Measurements from ENCODE around the gene NT5C3A.

NT5C3A gene

DNA sequence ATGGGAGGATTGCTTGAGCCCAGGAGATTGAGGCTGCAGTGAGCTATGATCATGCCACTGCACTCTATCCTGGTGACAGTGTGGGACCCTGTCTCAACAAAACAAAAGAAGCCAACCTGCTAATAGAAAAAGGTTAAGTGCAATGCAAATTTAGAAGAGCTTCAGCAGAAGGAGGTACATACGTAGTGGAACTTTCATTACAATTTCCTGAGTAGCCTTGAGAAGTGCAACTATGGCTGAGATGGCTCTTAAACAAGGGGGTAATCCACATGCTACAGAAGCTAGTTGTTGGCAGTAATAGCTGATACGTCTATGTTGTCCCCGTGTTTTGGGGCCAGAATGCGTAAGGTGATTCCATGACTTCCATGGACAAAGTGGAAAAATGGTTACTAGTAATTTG lies 10.7 kb upstream of the NT5C3A start:
- DNase-seq, result no peak

DNA sequence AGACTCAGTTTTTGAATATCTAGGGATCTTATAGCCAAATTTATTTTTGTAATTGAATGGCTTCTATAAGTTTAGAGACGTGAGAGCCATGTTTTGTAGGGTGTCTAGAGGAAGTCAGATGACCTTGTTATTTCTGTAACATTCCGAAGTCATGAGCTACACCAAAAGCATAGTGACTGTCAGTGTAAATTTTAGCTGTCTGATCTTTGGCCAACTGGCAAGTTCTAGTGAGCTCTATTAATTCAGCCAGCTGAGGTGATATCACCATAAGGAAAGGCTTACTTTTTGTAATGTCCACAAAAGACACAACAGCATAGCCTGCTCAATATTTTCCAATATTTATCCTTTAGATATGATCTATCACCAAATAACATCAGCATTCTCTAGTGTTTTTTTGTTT lies 9.9 kb upstream of the NT5C3A start:
- DNase-seq, result no peak

DNA sequence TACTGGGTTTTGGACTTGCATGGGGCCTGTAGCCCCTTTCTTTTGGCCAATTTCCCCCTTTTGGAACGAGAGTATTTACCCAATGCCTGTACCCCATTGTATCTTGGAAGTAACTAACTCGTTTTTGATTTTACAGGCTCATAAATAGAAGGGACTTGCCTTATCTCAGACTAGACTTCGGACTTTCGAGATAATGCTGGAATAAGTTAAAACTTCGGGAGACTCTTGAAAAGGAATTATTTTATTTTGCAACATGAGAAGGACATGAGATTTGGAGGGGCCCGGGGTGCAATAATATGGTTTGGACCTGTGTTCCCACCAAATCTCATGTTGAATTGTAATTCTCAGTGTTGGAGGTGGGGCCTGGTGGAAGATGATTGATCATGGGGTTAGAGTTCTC lies 8.3 kb upstream of the NT5C3A start:
- no peak for DNase-seq

DNA sequence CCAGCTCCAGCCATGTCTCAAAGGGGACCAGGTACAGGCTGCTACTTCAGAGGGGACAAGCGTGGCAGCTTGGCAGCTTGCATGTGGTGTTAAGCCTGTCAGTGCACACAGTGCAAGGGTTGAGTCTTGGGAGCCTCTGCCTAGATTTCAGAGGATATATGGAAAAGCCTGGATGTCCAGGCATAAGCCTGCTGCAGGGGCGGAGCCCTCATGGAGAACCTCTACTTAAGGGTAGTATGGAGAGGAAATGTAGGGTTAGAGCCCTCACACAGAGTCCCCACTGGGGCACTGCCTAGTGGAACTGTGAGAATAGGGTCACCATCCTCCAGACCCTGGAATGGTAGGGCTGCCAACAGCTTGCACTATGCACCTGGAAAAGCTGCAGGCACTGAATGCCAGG lies 7.7 kb upstream of the NT5C3A start:
- no peak for DNase-seq

DNA sequence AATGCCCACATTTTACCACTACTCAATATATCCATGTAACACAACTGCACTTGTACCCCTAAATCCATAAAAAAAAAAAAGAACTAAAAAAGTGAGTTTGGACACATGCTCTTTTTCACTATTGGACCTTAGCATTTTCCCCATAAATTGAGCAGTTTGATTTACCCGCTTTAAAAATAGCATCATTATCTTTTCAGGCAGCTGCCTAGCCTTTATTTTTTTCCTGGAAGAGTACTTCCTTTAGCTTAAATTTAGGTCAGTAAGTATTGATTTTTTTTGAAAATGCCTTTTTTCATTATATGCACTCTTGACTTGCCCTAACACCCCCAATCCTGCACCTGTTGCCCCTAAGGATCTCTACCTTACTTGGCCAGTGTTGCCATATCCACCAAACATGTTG lies 5.3 kb upstream of the NT5C3A start:
- no peak for DNase-seq

DNA sequence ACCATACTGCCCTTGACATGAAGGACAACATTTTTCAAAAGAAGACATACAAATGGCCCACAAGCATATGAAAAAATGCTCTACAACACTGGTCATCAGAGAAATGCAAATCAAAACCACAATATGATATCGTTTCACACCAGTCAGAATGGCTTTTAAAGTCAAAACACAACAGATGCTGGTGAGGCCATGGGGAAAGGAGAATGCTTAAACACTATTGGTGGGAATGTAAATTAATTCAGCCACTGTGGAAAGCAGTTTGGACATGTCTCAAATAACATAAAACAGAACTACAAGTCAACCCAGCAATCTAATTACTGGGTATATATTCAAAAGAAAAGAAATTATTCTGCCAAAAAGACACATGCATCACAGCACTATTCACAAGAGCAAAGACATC lies 4.2 kb upstream of the NT5C3A start:
- DNase-seq, result no peak

DNA sequence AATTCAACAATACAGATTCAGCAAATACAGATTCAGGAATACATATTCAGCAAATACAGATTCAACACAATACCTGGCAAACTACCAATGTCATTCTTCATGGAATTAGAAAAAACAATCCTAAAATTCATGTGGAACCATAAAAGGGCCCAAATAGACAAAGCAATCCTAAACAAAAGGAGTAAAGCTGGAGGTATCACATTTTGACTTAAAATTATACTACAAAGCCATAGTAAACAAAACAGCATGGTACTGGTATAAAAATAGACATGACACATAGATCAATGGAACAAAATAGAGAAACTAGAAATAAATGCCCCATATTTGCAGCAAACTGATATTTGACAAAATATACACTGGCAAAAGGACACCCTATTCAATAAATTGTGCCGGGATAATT lies 3.4 kb upstream of the NT5C3A start:
- no peak for DNase-seq

DNA sequence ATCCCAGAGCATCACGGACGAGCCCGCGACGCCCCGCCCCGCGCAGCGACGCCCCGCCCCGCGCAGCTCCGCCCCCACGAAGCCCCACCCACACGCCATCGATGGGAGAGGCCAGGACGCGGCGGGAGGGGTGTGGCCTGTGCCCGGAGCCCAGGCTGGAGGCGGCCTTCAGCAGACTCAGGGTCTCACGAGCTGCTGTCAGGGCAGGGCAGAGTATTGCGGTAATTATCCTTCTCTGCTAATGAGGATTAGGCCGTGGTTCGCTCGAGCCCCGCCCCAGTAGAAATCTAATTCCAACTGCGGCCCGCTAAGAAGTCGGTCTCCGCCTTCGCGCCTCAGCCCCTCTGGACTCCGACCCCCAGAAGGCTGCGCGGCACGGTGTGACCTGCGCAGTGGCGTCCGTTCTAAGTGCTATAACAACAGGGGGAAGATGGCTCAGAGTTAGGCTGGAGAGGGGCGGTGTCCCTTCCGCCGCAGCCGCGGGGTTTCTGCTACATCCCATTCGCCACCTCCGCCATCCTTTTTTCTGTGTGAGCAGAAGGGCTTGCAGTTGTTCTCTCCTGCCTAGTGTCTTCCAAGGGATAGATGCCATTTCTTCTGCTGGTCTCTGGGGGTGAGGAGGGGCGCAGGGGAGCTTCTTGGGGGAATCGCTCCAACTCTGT lies 337 bp upstream of the NT5C3A start:
- peak; percentile 94 for DNase-seq

DNA sequence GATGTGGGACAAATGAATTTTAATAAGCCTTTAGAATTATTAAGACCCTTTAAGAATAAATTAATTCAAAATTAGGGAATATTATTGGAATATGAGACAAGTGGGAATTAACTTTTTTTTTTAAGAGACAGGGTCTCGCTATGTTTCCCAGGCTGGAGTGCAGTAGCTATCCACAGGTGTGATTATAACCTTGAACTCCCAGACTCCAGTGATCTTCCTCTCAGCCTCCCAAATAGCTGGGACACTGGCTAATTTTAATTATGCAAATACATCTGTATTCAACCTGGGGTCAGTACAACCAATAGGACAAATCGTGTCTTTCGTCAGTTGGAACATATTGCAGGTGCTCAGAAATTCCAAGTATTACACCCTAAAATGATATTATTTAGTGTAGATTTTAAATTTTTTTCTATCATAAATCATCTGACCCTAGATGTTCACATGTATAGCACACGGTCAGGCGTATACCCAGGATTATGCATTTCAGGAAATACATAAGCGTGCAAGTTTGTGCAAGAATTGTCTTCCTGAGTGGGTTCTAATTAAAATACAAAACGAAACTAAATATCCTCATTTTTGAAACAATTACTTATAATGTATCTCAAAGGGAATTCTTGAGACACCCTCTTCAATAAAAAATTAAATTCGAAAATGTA lies 1.2 kb downstream of the NT5C3A start:
- no peak for DNase-seq

DNA sequence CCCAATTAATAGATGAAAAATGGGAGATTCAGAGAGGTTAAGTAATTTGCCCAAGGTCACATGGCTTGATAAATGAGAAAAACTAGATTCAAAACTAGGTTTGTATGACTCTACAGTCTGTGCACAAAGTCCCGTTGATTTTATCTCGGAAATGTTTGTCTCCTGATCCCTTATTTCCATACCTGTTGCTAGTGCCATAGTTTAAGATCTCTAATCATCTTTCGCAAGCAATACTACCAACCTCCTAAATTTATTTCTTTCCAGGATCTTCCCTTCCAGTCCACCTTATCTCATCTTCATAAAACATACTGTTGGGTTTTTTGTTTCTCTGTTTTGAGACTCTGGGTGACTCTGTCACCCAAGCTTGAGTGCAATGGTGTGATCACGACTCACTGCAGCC lies 2.9 kb downstream of the NT5C3A start:
- DNase-seq, result no peak

DNA sequence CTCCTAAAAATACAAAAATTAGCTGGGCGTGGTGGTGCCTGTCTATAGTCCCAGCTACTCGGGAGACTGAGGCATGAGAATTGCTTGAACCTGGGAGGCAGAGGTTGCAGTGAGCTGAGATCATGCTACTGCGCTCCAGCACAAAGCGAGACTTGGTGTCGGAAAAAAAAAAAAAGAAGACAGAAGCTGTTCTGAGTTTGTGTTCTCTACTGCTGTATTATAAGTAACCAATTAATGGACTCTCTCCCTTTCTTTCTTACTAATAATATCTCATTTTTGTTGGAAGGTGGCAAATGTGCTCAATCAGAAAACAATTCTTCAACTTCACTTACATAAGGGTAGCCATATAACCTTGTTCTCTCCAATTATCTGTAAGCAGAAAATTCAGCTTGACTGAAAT lies 7.4 kb downstream of the NT5C3A start:
- DNase-seq, result no peak

DNA sequence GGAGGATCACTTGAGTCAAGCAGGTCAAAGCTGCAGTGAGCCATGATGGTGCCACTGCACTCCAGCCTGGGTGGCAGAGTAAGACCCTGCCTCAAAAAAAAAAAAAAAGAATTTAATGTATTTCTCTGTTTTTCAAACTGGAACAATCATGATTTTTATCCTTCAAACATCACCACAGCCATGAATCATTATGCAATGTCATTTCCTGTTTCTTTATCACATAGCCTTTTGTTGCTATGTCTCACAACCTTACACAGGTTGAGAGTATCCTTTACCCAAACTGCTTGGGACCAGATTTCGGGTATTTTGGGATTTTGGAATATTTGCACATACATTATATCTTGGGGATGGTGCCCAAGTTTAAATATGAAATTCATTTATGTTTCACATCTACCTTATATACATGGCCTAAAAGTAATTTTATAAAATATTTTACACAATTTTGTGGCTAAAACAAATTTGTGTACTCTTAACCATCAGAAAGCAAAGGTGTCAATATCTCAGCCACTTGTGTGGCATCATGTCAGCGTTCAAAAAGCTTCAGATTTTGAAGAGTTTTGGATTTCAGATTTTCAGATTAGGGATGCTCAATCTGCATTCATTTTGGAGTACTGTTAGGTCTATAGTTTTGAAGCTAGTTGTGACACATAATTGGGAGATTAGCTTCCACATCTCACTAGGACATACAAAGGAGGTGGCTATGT lies 8.2 kb downstream of the NT5C3A start:
- peak; percentile 60 for DNase-seq

DNA sequence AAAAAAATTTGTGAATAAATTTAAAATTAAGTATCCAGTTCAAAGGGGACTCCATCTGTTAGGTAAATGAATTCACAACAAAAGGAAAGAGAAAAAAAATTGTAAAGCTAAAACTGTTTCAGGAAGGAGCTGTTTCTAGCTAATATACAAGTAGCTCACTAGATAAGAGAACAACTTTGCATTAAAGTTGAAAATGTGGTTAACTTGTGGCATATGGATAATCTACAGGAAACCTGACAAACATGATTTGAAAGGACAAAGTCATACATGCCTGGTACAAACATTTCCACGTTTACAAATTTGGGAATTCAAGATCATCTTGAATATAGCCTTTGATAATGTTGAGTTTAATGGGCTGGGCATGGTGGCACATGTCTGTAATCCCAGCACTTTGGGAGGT lies 8.9 kb downstream of the NT5C3A start:
- DNase-seq, result no peak

DNA sequence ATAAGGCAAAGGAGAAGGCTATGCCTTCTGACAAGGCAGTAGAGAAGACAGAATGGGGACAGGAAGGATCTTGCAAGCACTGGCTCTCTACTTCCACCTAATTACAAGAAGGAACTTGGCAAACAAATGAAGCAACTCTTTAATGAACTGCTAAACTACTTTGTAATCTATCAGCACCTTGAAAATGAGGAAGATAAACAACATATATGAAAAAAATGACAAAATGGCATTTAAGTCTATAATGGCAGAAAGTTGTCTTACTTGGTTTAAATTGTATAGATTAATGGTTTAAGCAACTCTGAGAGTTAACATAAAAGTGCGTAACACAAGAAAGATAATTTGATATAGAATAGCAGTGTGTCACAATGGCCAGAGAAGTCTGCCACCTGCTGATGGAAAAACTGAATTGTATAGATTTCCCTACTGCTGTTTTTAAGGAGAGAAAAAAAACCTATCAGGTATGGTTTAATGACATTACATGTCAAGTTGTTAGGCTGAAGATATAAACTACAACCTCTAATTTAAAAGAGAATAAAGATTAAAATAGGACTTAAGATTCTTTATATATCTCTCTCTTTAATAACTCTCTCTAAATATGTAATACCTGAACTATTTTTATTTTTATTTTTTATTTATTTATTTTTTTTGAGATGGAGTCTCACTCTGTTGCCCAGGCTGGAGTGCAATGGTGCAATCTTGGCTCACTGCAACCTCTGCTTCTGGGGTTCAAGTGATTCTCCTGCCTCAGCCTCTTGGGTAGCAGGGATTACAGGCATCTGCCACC lies 11.8 kb downstream of the NT5C3A start:
- peak; percentile 57 for DNase-seq

DNA sequence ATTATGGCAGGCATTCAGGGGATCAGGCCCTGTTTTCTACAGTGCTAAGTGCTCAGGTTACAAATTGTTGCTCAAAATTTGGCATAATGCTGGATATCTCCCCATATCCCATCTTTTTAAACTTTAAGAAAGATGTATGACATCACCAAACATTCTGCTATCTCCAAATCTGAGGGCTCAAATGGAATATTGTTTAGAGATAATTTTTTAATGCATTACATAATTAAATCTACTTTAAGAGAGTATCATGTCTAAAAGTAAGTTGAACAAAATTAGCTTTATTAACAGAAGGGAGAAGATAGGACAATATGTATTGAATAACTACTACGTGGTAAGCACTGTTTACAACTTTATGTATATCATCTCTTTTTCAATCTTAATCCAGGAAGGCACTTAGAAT lies 13.9 kb downstream of the NT5C3A start:
- no peak for DNase-seq

DNA sequence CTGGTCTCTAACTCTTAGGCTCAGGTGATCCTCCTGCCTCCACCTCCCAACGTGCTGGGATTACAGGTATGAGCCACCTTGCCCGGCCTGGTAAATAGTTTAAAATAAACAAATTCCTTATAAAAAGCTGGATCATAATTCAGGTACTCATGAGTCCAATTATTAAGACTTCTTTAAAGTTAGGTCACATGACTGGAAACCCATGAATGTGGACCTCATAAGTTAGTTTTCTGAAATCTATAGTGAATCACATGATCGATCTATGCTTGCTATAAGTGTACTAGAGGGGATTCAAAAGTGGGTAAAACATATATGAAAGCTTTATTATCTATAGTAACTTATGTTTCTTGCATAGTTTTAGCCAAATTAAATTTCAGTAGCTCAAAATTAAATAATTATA lies 14.3 kb downstream of the NT5C3A start:
- DNase-seq, result no peak

DNA sequence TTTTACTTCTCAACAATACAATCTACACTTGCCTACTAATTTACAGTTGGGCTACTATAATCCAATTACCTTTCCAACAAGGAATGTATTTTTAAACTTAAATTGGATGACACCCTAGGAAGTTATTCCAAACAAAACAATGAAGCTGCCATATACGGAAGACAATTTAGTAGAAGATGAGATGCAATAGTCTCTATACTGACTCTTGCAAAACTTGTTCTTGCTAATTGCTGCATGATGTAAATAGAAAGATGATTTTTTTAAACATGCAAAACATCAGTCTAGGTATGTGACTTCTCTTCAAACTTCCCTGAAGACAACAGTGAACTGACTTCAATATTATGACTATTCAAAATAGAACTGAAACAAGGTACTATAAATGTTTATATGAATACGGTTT lies 17.6 kb downstream of the NT5C3A start:
- no peak for DNase-seq

DNA sequence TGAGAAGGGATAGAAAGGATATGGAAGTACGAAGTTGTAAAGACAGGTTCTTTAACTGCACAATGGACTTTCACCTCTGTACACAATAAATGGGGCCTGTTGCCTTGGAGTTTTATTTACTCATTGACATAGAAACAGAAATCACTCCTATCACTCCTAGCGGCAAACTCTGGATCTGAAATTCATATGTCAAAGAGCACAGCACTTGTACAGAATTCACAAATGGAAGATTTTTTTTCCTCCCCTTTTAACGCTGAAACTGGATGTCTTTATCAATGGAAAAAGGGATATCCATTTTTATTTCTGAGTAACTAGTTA lies 18.2 kb downstream of the NT5C3A start:
- no peak for DNase-seq

DNA sequence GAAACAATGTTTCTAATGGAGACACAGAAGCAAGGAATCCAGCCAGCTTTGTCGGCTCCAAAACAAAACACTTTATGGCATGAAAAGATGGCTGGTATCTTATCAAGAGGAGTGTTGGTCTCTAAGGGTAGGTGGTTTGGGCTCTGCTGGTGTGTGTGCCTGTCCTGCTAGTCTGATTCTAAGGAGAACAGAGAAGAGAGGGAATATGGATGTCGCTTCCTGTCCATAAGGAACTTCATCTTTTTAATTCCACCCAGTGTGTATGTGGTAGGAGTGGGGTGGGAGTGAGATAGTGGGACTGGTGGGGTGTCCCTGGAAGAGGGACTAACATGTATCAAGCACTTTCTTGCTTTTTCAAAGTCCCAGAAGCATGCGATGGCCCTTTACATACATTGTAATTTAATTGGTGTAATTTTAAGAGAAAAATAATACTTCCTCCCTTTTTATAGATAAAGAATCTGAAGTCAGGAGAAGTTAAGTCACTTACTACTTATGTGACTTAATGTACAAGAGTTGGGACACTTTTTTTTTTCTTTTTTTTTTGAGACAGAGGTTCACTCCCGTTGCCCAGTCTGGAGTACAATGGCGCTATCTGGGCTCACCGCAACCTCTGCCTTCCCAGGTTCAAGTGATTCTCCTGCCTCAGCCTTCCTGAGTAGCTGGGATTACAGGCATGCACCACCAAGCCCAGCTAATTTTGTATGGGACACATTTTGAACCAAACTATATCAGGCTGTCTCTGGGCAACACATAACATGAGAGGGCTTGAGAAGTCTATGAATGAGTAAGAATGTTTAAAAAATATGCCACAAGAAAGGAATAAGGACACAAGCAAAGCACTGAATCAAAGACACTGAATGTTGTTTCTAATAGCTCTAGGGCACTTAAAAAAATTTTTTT lies 18.8 kb downstream of the NT5C3A start:
- no peak for DNase-seq

DNA sequence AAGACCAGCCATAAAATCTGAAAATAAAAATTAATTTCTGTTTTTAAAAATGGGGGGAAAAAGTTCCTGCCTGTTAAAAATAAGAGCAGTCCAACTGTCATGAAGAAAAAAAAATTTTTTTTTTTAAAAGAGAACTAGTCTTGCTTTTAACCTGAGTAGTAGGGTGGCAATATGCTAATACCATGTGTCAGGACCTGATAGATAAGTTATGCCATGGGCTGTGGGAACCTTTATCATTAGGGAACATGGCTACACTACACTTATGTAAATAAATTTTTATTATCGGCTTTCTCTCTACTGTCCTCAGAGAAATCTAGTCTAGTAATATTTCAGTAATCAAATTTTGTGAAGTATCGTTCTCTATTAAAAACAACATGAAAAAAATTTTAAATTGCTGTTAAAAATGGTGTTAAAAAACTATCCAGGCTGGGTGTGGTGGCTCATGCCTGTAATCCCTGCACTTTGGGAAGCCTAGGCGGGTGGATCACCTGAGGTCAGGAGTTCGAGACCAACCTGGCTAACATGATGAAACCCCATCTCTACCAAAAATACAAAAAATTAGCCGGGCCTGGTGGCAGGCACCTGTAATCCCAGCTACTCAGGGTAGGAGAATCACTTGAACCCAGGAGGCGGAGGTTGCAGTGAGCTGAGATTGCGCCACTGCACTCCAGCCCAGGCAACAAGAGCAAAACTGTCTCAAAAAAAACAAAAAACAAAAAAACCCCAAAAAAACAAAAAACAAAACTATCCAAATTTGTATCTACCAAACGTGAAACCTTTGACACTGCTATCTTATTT lies 20.7 kb downstream of the NT5C3A start:
- no peak for DNase-seq

DNA sequence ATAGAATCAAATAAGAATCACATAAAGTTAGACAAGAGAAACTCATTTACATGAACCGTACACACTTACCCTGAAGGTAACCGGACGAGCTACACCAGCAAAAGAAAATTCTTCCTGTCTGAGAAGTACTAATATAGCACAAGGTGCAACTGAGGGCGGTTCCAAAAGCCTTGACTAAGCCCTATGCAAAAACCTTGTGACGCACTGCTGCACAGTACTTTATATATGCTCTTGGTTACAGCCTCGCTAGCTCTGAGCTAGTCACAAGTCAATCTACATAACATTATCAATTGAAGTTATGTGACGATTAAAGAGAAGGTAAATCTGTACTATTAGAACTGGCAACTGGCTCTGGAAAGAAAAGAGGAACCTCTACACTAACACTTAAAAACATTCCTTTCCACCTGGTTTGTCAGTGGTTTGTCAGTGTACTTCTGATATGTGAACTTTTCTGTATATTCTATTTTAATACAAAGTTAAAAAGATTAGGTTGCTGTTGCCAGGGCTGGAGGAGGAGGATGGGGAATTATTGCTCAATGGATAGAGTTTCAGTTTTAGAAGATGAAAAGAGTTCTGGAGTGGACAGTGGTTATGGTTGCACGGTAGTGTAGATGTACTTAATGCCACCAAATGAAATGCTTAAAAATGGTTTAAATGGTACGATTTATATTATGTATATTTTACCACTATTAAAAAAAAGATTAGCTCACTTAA lies 21.6 kb downstream of the NT5C3A start:
- DNase-seq, result peak; percentile 84

Data from CD4-positive, alpha-beta T cell treated with Interleukin-4 for 4 hours (primary cell).